Measurements from ENCODE around the gene ANP32B.
"Not testable (repeated sequence)": the region's sequence is repeated elsewhere in the genome, so short reads cannot be mapped to it uniquely, and the experiment has no call there.

Gene ANP32B

GRCh38 chr9:97964901-97965300 lies 18.2 kb upstream of the ANP32B start:
- no peak for DNase-seq

GRCh38 chr9:97966493-97966892 lies 16.6 kb upstream of the ANP32B start:
- DNase-seq: no peak

GRCh38 chr9:97969014-97969413 lies 14.1 kb upstream of the ANP32B start:
- no peak for DNase-seq

DNA sequence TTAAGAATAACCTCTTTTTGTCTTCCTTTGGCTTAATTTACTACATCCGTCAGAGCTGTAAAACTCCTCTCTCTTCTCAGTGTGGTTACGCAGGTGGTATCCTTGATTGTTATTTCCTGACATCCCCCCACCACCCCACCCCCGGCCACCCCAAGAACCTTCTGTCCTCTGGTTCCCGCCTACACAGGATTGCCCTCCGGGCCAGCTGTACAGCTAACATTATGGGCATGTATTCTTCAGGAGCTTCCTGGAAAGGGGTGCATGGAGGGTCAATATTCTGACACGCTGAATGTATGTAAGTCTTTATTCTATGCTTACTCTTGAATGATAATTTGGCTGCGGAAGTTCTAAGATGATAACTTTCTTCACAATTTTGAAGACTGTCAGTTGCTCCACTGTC lies 13.0 kb upstream of the ANP32B start:
- no peak for DNase-seq

- DNase-seq: no peak
Observed at GRCh38 chr9:97972753-97973152, 10.4 kb upstream of the ANP32B start.

DNA sequence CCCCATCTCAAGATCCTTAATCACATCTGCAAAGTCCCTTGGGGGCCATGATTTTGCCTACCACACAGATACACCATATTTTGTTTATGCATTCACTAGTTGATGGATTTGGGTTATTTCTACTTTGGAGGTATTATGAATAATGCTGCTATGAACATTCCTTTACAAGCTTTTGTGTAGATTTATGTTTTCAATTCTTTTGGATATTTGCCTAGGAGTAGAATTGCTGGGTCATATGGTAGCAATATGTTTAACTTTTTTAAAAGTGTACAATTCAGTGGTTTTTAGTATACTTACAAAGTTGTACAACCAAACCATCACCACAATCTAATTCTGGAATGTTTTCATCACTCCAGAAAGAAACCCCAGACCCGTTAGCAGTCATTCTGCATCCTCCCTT lies 7.8 kb upstream of the ANP32B start:
- no peak for DNase-seq

DNA sequence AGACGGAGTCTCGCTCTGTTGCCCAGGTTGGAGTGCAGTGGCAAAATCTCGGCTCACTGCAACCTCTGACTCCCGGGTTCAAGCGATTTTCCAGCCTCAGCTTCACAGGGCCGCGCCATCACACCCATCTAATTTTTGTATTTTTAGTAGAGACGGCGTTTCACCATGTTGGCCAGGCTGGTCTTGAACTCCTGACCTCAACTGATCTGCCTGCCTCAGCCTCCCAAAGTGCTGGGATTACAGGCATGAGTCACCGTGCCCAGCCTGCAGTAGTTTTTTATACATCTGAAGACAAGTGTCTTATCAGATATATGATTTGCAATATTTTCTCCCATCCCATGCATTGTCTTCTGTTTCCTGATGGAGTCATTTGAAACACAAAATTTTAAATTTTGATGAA lies 6.5 kb upstream of the ANP32B start:
- not testable (repeated sequence) for DNase-seq

DNA sequence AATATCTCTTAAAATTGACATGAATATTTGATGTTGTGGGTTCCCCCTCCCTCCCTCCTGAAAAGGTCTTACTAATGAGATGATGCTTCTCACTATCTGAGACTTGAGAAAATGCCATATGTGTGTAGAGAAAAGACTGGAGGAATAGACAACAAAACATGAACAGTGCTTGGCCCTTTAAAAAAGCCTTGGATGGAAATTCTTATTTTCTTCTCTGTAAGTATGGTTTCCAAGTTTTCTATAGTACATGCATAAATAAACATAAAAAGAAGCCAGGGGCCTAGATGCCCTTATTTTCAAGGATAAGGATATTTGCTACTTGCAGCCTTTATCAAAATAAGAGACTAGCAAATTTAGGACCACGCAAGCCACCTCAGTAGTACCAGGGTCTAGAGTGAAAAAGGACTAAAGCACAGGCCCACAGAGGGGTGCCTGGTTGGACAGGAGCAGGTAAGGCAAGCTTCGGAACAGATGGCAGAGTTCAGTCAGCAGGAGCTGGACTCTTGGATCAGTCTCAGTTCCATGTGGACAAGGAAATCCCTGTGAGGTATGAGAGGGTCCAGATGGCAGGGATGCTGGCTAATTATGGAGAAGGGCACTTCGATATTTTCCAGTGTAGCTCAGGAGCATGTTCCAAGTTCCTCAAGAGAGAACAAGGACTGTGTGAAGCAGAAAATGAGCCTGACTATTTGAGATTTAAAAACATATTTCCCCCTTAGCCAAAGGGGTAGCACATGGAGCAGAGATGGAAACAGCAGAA lies 4.6 kb upstream of the ANP32B start:
- DNase-seq: no peak

DNA sequence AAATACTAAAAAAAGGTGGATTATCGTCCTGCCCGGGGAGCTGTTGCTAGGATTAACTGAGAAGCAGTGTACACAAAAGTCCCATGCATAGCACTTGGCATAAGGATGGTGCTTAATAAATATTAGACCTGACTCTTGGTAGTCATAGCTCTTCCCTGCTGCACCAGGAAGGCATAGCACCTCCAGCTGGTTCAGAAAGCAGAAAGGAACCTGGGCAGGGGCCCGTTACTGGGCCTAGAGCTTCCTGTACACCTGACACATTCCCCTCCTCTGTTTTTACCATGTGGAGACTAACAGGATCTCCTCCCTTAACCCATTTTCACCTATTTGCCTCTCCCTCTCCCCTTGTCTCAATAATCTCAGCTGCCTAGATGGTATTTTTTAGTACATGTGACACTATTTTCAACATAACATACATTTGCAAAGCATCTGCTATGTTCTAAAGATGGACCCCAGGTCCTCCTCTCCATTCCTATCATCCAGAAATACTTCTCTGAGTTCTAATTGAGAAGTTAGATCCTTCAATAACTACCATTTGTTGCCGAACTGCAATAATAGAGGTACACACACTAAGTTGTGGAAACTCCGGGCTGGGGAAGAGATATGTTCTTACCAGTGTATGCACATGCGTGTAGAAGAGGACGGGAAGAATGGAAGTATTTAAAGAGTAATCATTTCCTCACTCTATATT lies 3.2 kb upstream of the ANP32B start:
- no peak for DNase-seq

GRCh38 chr9:97980479-97980803 lies 2.7 kb upstream of the ANP32B start:
- no peak for DNase-seq

DNA sequence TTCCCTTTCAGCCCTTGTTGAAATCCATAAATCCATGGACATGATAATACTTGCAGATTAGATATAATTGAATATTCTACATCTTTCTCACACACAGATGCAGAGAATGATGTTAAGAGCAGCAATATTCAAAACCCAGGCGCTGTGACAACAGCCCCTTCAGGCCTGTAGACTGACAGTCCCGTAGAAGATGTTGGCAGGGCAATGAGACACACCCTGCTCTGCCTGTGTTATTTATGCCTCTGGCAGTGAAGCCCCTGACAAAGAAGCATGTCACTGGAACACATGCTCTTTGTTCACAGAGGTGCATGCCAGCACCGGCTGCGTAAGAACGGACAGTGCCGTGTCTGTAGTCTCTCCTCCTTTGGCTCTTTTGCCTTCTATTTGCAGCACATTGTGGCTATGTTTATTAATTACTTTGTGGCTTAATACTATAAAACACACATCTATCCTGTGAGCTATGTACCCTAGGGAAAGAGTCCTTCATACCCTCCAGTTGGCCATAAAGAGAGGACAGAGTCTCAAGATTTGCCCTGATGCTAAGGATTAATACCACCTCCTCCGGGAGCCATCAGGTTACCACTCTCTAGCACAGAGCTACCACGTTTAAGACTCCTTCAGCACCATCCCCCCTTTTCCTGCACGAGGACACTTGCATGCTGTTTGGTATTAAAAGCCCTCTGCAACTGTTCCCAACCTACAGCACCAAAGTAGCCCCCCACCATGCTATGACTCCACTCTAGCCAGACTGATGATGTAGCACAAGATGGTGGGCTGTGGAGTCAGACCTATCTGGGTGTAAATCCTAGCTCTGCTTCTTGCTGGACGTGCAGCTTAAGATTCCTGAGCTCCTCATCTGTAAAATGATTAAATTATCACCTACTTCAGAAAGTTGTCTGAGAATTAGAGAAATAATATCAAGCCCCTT lies 2.0 kb upstream of the ANP32B start:
- no peak for DNase-seq

- no peak for DNase-seq
Observed at GRCh38 chr9:97981846-97982682, 1.1 kb upstream of the ANP32B start.

DNA sequence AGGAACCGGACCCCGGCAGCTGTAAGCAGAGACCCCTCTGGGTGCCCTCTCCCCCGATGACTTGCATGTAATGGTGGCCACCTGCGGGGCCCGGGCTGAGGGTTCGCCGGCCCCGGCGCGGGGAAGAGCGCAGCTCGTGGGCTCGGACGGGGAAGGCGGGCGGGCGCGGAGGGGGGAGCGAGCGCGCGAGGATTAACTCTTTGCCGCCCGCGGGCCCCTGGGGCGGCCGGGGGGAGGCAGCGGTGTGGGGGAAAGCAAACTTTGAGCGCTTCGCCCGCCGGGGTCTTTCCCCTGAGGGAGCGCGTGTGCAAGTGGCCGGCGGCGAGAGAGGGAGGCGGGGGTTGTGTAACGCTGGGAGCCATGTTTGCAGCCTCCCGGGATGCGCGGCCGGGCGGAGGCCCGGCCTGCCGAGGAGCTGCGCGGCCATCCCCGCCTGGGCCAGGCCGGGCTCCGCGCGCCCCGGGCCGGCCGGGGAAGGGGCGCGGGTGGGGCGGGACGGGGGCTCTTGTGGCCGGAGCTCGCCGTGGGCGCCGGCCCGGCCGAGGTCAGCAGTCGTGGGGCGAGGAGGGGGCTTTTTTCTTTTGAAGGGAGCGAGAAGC lies 547 bp downstream of the ANP32B start:
- no peak for DNase-seq

DNA sequence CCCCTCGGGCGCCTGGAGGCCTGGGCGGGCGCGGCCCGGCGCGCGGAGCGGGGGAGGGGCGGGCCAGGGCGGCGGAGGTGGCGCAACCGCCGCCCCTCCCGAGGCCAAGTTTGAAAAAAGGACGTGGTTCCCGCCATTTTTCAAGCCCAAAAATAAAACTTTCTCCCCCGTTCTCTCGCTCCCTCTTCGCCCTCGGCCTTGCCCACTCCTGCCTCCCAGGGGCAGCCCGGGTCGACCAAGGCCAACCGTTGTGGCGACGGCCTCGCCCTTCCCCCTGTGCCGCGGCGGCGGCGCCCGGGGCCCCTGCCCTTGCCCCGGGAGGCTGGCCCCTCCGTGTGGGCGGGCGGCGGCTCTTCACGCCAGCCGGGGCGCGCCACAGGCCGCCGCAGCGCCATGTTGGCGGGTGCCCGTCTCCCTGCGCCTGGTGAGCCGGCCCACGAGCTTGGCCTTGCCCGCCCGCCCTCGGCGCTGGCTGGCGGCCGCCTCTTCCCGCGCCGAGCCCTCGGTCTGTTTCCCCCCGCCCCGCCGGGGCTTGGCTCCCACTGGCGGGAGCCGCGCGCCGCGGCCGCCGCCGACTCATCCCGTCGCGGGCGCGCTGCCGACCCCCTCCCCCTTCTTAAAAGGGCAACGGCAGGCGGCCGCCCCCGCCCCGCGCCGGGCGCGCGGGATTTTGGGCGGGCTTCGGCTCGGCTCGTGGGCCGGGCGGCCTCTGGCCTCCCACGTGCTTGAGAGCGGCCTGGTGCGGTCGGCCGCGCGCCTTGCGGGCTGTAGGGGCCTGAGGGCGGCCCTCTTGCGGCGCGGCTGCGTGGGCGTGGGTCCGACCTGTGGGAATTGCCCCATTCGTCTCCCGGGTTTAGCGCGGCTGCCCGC lies 1.3 kb downstream of the ANP32B start:
- DNase-seq: no peak

GRCh38 chr9:97985058-97985861 lies 2.1 kb downstream of the ANP32B start:
- DNase-seq: no peak

DNA sequence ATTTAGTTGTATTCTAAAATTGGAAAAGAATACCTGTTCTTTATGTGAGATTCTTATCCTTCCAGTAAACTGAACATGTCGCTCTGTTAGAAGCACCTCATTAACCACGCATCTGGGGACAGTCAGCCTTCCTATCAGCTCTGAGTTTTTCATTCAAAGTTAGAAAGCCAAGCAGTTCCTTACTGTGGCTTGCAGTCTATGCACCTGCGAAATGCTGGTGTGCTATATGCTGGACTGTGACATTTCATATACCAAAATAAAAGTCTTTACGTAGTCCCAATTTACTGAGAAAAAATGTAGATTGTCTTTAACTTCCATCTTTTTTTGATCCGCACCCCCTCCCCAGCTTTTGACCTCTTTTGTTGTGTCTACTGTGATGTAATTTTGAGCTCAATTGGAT lies 4.3 kb downstream of the ANP32B start:
- no peak for DNase-seq

GRCh38 chr9:97990259-97990658 lies 7.1 kb downstream of the ANP32B start:
- DNase-seq: no peak

DNA sequence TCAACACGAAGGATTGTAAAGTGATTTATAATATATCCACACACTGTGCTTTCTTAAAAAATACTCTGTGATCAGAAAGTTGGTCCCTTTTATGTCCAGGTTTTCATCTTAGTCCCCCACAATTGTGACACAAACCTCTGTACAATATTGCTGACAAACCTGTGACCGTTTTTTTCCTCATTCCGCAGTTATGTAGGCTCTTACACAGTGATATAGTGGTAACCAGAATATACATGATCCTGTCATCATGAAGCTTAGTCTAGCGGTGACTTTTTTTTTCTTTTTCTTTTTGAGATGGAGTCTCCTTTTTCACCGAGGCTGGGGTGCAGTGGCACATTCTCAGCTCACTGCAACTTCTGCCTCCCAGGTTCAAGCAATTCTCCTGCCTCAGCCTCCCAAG lies 8.7 kb downstream of the ANP32B start:
- DNase-seq: no peak

DNA sequence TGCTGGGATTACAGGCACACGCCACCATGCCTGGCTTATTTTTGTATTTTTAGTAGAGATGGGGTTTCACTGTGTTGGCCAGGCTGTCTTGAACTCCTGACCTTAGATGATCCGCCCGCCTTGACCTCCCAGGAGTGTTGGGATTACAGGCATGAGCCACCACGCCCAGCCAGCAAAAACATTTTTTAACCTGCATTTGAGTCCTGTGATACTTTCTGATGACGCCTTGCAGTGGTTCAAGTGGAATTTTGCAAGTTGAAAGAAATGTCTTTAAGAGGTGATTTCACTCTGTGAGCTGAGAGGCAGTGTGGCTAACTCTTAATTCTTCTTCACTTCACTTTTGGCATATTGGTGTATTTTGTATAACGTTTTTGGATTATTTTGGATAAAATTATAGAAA lies 9.1 kb downstream of the ANP32B start:
- DNase-seq: no peak

DNA sequence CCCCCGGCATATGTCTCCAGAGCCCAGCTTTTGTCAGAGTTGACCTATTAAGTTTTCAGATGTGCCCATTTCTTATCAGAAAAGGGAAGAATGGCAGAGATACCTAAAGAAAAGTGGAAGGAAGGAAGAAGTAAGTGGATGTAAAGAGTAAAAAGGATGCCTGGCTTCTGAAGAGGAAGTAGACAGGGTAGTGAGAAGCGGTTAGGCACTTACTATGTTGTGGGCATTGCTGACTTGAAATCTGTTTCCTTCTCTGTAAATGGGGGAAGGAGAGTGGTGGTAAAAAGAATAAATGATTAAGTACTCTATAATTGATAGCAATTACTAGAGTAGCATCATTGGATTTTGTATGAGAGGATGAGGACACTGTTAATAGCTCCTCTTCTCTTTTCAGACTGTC lies 9.9 kb downstream of the ANP32B start:
- no peak for DNase-seq

- no peak for DNase-seq
Observed at GRCh38 chr9:97994703-97995102, 11.6 kb downstream of the ANP32B start.

Data from NCI-H187 treated with DMSO at 0.1 percent for 48 hours (cell line).